ENCODE data around the gene PARD3. TPM values are rescaled to one million over a fixed set of nuclear protein-coding genes. Genes with fewer than 3 reads are reported as not detected.

Gene PARD3
- total RNA-seq, 1 experiment from 2014 or later: 51.8 TPM

GRCh38 chr10:34423673-34424625, 391.1 kb downstream of the PARD3 start:
- Mint-ChIP-seq H3K4me1 (peaks cover 78% of the 10 kb centered on the region), H3K27ac (no peak overlapping the region), H3K36me3 (no peaks in the 10 kb centered on the region), H3K27me3 (ENCODE audit: low read depth) (no peaks in the 10 kb centered on the region), H3K4me3 (no peak overlapping the region), H3K9me3 (no peaks in the 10 kb centered on the region)
- ATAC-seq (no peak), DNase-seq (ENCODE audit: low spot score) (no peak)
- ChIA-PET CTCF (no interaction called here), POLR2A (no interaction called here)
- TF ChIP-seq GTF2I (CRISPR knock-in tag; conservative IDR thresholded peaks at IDR 0.05): no peak
- TF ChIP-seq ZNF423 (CRISPR knock-in tag; IDR thresholded peaks at IDR 0.05): no peak
- no peak for TF ChIP-seq SMAD4 (CRISPR knock-in tag; IDR thresholded peaks at IDR 0.05)
- TF ChIP-seq NFATC4 (CRISPR knock-in tag; IDR thresholded peaks at IDR 0.05): no peak
- TF ChIP-seq ZNF121 (CRISPR knock-in tag; IDR thresholded peaks at IDR 0.05): no peak
- no peak for TF ChIP-seq MXD4 (CRISPR knock-in tag; IDR thresholded peaks at IDR 0.05; ENCODE audit: borderline replicate concordance)
- TF ChIP-seq ETV6 (CRISPR knock-in tag; IDR thresholded peaks at IDR 0.05): no peak
- TF ChIP-seq, protein P1, sequence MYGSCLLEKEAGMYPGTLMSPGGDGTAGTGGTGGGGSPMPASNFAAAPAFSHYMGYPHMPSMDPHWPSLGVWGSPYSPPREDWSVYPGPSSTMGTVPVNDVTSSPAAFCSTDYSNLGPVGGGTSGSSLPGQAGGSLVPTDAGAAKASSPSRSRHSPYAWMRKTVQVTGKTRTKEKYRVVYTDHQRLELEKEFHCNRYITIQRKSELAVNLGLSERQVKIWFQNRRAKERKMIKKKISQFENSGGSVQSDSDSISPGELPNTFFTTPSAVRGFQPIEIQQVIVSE (CRISPR knock-in tag; IDR thresholded peaks at IDR 0.05; ENCODE audit: borderline replicate concordance): no peak
- no peak for TF ChIP-seq CBFB (CRISPR knock-in tag; IDR thresholded peaks at IDR 0.05; ENCODE audit: low read depth)
- no peak for TF ChIP-seq ZNF263 (CRISPR knock-in tag; IDR thresholded peaks at IDR 0.05; ENCODE audit: low read depth)
- TF ChIP-seq SP1 (CRISPR knock-in tag; conservative IDR thresholded peaks at IDR 0.05): no peak
- TF ChIP-seq E2F5 (CRISPR knock-in tag; IDR thresholded peaks at IDR 0.05): no peak
- no peak for TF ChIP-seq ATF2 (CRISPR knock-in tag; IDR thresholded peaks at IDR 0.05; ENCODE audit: borderline replicate concordance, low read depth)
- TF ChIP-seq ZNF138 (CRISPR knock-in tag; conservative IDR thresholded peaks at IDR 0.05): no peak
- TF ChIP-seq FOXJ3 (CRISPR knock-in tag; IDR thresholded peaks at IDR 0.05; ENCODE audit: borderline replicate concordance): no peak
- TF ChIP-seq, protein P2, sequence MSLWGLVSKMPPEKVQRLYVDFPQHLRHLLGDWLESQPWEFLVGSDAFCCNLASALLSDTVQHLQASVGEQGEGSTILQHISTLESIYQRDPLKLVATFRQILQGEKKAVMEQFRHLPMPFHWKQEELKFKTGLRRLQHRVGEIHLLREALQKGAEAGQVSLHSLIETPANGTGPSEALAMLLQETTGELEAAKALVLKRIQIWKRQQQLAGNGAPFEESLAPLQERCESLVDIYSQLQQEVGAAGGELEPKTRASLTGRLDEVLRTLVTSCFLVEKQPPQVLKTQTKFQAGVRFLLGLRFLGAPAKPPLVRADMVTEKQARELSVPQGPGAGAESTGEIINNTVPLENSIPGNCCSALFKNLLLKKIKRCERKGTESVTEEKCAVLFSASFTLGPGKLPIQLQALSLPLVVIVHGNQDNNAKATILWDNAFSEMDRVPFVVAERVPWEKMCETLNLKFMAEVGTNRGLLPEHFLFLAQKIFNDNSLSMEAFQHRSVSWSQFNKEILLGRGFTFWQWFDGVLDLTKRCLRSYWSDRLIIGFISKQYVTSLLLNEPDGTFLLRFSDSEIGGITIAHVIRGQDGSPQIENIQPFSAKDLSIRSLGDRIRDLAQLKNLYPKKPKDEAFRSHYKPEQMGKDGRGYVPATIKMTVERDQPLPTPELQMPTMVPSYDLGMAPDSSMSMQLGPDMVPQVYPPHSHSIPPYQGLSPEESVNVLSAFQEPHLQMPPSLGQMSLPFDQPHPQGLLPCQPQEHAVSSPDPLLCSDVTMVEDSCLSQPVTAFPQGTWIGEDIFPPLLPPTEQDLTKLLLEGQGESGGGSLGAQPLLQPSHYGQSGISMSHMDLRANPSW (CRISPR knock-in tag; conservative IDR thresholded peaks at IDR 0.05; ENCODE audit: low read depth): no peak
- TF ChIP-seq KAT7 (CRISPR knock-in tag; IDR thresholded peaks at IDR 0.05; ENCODE audit: borderline replicate concordance): no peak
- TF ChIP-seq, protein P3, sequence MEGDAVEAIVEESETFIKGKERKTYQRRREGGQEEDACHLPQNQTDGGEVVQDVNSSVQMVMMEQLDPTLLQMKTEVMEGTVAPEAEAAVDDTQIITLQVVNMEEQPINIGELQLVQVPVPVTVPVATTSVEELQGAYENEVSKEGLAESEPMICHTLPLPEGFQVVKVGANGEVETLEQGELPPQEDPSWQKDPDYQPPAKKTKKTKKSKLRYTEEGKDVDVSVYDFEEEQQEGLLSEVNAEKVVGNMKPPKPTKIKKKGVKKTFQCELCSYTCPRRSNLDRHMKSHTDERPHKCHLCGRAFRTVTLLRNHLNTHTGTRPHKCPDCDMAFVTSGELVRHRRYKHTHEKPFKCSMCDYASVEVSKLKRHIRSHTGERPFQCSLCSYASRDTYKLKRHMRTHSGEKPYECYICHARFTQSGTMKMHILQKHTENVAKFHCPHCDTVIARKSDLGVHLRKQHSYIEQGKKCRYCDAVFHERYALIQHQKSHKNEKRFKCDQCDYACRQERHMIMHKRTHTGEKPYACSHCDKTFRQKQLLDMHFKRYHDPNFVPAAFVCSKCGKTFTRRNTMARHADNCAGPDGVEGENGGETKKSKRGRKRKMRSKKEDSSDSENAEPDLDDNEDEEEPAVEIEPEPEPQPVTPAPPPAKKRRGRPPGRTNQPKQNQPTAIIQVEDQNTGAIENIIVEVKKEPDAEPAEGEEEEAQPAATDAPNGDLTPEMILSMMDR (IDR thresholded peaks at IDR 0.05): no peak
